ENCODE results near the gene PDCD2L. TPM values are rescaled to one million over a fixed set of nuclear protein-coding genes. Genes with fewer than 3 reads are reported as not detected.
A peak's percentile ranks its signal among the peaks of the same experiment; 100 is the strongest.

PDCD2L gene
- total and polyA plus RNA-seq, 2 experiments from 2014 or later: 6.3 to 9.8 TPM

GRCh38 chr19:34365463-34366401 is 38.5 kb upstream of the PDCD2L start:
- no peaks in the 10 kb centered on the region for H4K20me1 ChIP-seq (ENCODE audit: insufficient read depth, poor library complexity, severe bottlenecking)
- H2AFZ ChIP-seq: peak overlapping the region; percentile 99

GRCh38 chr19:34366738-34367623 is 37.2 kb upstream of the PDCD2L start:
- H3K4me2 ChIP-seq: peak overlapping the region; percentile 92
- H3K27ac ChIP-seq: no peak overlapping the region
- peak; percentile 43 for DNase-seq (ENCODE audit: low spot score)
- peaks cover 11% of the 10 kb centered on the region for H3K4me1 ChIP-seq (ENCODE audit: insufficient read depth)
- H2AFZ ChIP-seq: no peak overlapping the region
- no peaks in the 10 kb centered on the region for H3K36me3 ChIP-seq (replicated peaks; ENCODE audit: insufficient read depth, low read depth)
- H3K27me3 ChIP-seq: no peaks in the 10 kb centered on the region
- TF ChIP-seq CTCF (IDR thresholded peaks at IDR 0.05; ENCODE audit: poor library complexity): no peak
- no peak for TF ChIP-seq EZH2phosphoT487 (IDR thresholded peaks at IDR 0.05; ENCODE audit: low read depth, severe bottlenecking, unreplicated experiment)
- TF ChIP-seq EZH2 (IDR thresholded peaks at IDR 0.05; ENCODE audit: borderline replicate concordance): no peak
- no peaks in the 10 kb centered on the region for H3K9me2 ChIP-seq (replicated peaks; ENCODE audit: insufficient read depth)
- H3K79me2 ChIP-seq: peaks cover 32% of the 10 kb centered on the region
- no peak overlapping the region for H3K4me3 ChIP-seq
- no peaks in the 10 kb centered on the region for H4K20me1 ChIP-seq (ENCODE audit: insufficient read depth, poor library complexity, severe bottlenecking)
- 96% methylated on average over 10 of the region's 10 CpGs for WGBS (ENCODE audit: low lambda C conversion rate, missing lambda C conversion rate)
- H3K9me3 ChIP-seq (ENCODE audit: low read depth): no peaks in the 10 kb centered on the region

More at GRCh38 chr19:34365463-34366401, 38.5 kb upstream of the PDCD2L start:
- DNase-seq (ENCODE audit: low spot score): peak; percentile 61
- H3K4me3 ChIP-seq: peak overlapping the region; percentile 99
- peaks cover 11% of the 10 kb centered on the region for H3K4me1 ChIP-seq (ENCODE audit: insufficient read depth)
- H3K9me2 ChIP-seq (replicated peaks; ENCODE audit: insufficient read depth): no peaks in the 10 kb centered on the region
- peaks cover 32% of the 10 kb centered on the region for H3K79me2 ChIP-seq
- H3K27me3 ChIP-seq: no peaks in the 10 kb centered on the region
- 13% methylated on average over 36 of the region's 45 CpGs for WGBS (ENCODE audit: low lambda C conversion rate, missing lambda C conversion rate)
- no peaks in the 10 kb centered on the region for H3K9me3 ChIP-seq (ENCODE audit: low read depth)
- H3K27ac ChIP-seq: peak overlapping the region; percentile 75
- TF ChIP-seq CTCF (IDR thresholded peaks at IDR 0.05; ENCODE audit: poor library complexity): no peak
- TF ChIP-seq EZH2phosphoT487 (IDR thresholded peaks at IDR 0.05; ENCODE audit: low read depth, severe bottlenecking, unreplicated experiment): no peak
- no peak for TF ChIP-seq EZH2 (IDR thresholded peaks at IDR 0.05; ENCODE audit: borderline replicate concordance)
- H3K36me3 ChIP-seq (replicated peaks; ENCODE audit: insufficient read depth, low read depth): no peaks in the 10 kb centered on the region
- H3K4me2 ChIP-seq: peak overlapping the region; percentile 92

- H3K79me2 ChIP-seq: peaks cover 32% of the 10 kb centered on the region
- 95% methylated on average over 8 of the region's 8 CpGs for WGBS (ENCODE audit: low lambda C conversion rate, missing lambda C conversion rate)
- H3K9me2 ChIP-seq (replicated peaks; ENCODE audit: insufficient read depth): no peaks in the 10 kb centered on the region
Measured at GRCh38 chr19:34367624-34367957, 36.6 kb upstream of the PDCD2L start.

More at GRCh38 chr19:34367624-34367957, 36.6 kb upstream of the PDCD2L start:
- no peak overlapping the region for H3K4me3 ChIP-seq
- H3K4me1 ChIP-seq (ENCODE audit: insufficient read depth): peaks cover 11% of the 10 kb centered on the region
- H2AFZ ChIP-seq: no peak overlapping the region
- H3K36me3 ChIP-seq (replicated peaks; ENCODE audit: insufficient read depth, low read depth): no peaks in the 10 kb centered on the region
- H3K27ac ChIP-seq: no peak overlapping the region
- no peaks in the 10 kb centered on the region for H4K20me1 ChIP-seq (ENCODE audit: insufficient read depth, poor library complexity, severe bottlenecking)
- no peaks in the 10 kb centered on the region for H3K27me3 ChIP-seq
- peak overlapping the region; percentile 92 for H3K4me2 ChIP-seq
- H3K9me3 ChIP-seq (ENCODE audit: low read depth): no peaks in the 10 kb centered on the region
- TF ChIP-seq CTCF (IDR thresholded peaks at IDR 0.05; ENCODE audit: poor library complexity): no peak
- no peak for TF ChIP-seq EZH2 (IDR thresholded peaks at IDR 0.05; ENCODE audit: borderline replicate concordance)
- no peak for TF ChIP-seq EZH2phosphoT487 (IDR thresholded peaks at IDR 0.05; ENCODE audit: low read depth, severe bottlenecking, unreplicated experiment)
- no peak for DNase-seq (ENCODE audit: low spot score)

Data from hepatocyte (in vitro differentiated cells).